Hypothalamus (tissue), 51 donors: ENCODE results near the gene GRIA4.
"Not testable (repeated sequence)": the region's sequence is repeated elsewhere in the genome, so short reads cannot be mapped to it uniquely, and the experiment has no call there.

Experiments used
- DNase-seq, 51 donors: peaks; one replicate each; lab custom pipeline; 2025; lab: John Stamatoyannopoulos, UW

Gene GRIA4

GRCh38 chr11:105852403-105852802 lies 242.5 kb downstream of the GRIA4 start:
- DNase-seq: no peak

GRCh38 chr11:105854269-105854668 lies 244.4 kb downstream of the GRIA4 start:
- no peak for DNase-seq

- no peak for DNase-seq
These were observed 247.1 kb downstream of the GRIA4 start for GRCh38 chr11:105856954-105857353.

GRCh38 chr11:105857728-105858127 lies 247.9 kb downstream of the GRIA4 start:
- DNase-seq: no peak

GRCh38 chr11:105858841-105859240 lies 249.0 kb downstream of the GRIA4 start:
- no peak for DNase-seq

GRCh38 chr11:105860105-105860504 lies 250.2 kb downstream of the GRIA4 start:
- no peak for DNase-seq

GRCh38 chr11:105861225-105861624 lies 251.4 kb downstream of the GRIA4 start:
- DNase-seq: no peak

GRCh38 chr11:105862736-105863367 lies 253.0 kb downstream of the GRIA4 start:
- peak in 3 of 51 donors; percentile 7 to 63 (median 13) for DNase-seq

GRCh38 chr11:105863523-105863922 lies 253.7 kb downstream of the GRIA4 start:
- DNase-seq: no peak

GRCh38 chr11:105867742-105868141 lies 257.9 kb downstream of the GRIA4 start:
- DNase-seq: no peak

GRCh38 chr11:105868762-105869285 lies 259.0 kb downstream of the GRIA4 start:
- peak in 1 of 51 donors; percentile 50 for DNase-seq

GRCh38 chr11:105870516-105871113 lies 260.7 kb downstream of the GRIA4 start:
- DNase-seq: no peak

GRCh38 chr11:105878510-105878909 lies 268.6 kb downstream of the GRIA4 start:
- DNase-seq: no peak

- DNase-seq: not testable (repeated sequence)
These were observed 269.1 kb downstream of the GRIA4 start for GRCh38 chr11:105878927-105879326.

- no peak for DNase-seq
These were observed 271.2 kb downstream of the GRIA4 start for GRCh38 chr11:105881027-105881426.

GRCh38 chr11:105884436-105884835 lies 274.6 kb downstream of the GRIA4 start:
- no peak for DNase-seq

- no peak for DNase-seq
These were observed 281.8 kb downstream of the GRIA4 start for GRCh38 chr11:105891685-105892084.

- DNase-seq: no peak
These were observed 287.3 kb downstream of the GRIA4 start for GRCh38 chr11:105897161-105897560.

GRCh38 chr11:105899772-105900171 lies 289.9 kb downstream of the GRIA4 start:
- peak in 12 of 51 donors; percentile 4 to 87 (median 24) for DNase-seq

- peak in 1 of 51 donors; percentile 1 for DNase-seq
These were observed 290.7 kb downstream of the GRIA4 start for GRCh38 chr11:105900515-105901035.

- DNase-seq: no peak
These were observed 293.2 kb downstream of the GRIA4 start for GRCh38 chr11:105903113-105903512.

- no peak for DNase-seq
These were observed 296.6 kb downstream of the GRIA4 start for GRCh38 chr11:105906517-105906916.
